Activated CD8-positive, alpha-beta T cell treated with anti-CD3 and anti-CD28 coated beads for 36 hours (primary cell): ENCODE results near the gene SMAD9. TPM values are rescaled to one million over a fixed set of nuclear protein-coding genes. Genes with fewer than 3 reads are reported as not detected.

Experiments used
- ATAC-seq: fragments of 200-7000 bp; cut with Tn5 transposase; one replicate; pipeline ENCODE4 v1.10.0; 2021; ENCODE audit warnings: mild to moderate bottlenecking, moderate library complexity
- CTCF ChIA-PET: fragments of 350-600 bp; sonication (Branson Sonifier 250); formaldehyde crosslinking; loops from one replicate; lab custom pipeline; 2021; ENCODE audit warnings: antibody characterized with exemption; lab: Charles Lee
- POLR2A ChIA-PET: fragments of 350-600 bp; sonication (Branson Sonifier 250); formaldehyde crosslinking; loops from one replicate; lab custom pipeline; 2021; ENCODE audit warnings: antibody characterized with exemption; lab: Charles Lee
- DNase-seq: peaks from one replicate; pipeline ENCODE4 v3.0.0-alpha.2; 2020
- H3K27ac Mint-ChIP-seq: one replicate; pipeline ENCODE4 v1.8.0; 2021; ENCODE audit warnings: mild to moderate bottlenecking, mixed read lengths
- H3K27me3 Mint-ChIP-seq: one replicate; pipeline ENCODE4 v1.8.0; 2021; ENCODE audit warnings: mixed read lengths
- H3K36me3 Mint-ChIP-seq: one replicate; pipeline ENCODE4 v1.8.0; 2021; ENCODE audit warnings: low read depth, mixed read lengths
- H3K4me1 Mint-ChIP-seq: one replicate; pipeline ENCODE4 v1.8.0; 2021; ENCODE audit warnings: low read depth, mixed read lengths
- H3K4me3 Mint-ChIP-seq: one replicate; pipeline ENCODE4 v1.8.0; 2021; ENCODE audit warnings: mild to moderate bottlenecking, moderate library complexity, mixed read lengths
- H3K9me3 Mint-ChIP-seq: one replicate; pipeline ENCODE4 v1.8.0; 2021; ENCODE audit warnings: mixed read lengths
- CTCF ChIP-seq: fragments of 200-600 bp; IDR thresholded peaks from one replicate; pipeline ENCODE4 v1.8.0; 2022; ENCODE audit warnings: antibody characterized with exemption, mild to moderate bottlenecking
- intact Hi-C: fragments of 100-400 bp; cut with micrococcal nuclease; formaldehyde crosslinking; loops from one replicate; pipeline ENCODE4 v1.10.0; 2022
- total RNA-seq, 2 experiments: library from RNA; stranded (reverse); gene quantifications; one replicate each; pipeline ENCODE4 v1.2.3, GENCODE V29; 2021

The SMAD9 gene
- total RNA-seq: under 1 TPM; 0.11 TPM

- POLR2A ChIA-PET: no interaction called here
- Mint-ChIP-seq H3K4me1 (peaks cover 5% of the 10 kb centered on the region), H3K9me3 (no peaks in the 10 kb centered on the region), H3K27ac (no peak within 1 kb of the TSS), H3K27me3 (peaks cover 54% of the 10 kb centered on the region), H3K36me3 (no peaks in the 10 kb centered on the region), H3K4me3 (peak within 1 kb of the TSS; percentile 57)
- DNase-seq (peak; percentile 51), ATAC-seq (peak; percentile 77)
- no peak for TF ChIP-seq CTCF
- CTCF ChIA-PET: no interaction called here
- intact Hi-C loops: no loop called here
Observed at GRCh38 chr13:36919833-36920615, at the start of gene SMAD9. Gene SMAD9, minus strand, starts transcription at chr13:36920238. Its CDS starts 40,549 bp downstream, at chr13:36879689.

GRCh38 chr13:36966404-36966803 is 46.4 kb upstream of the SMAD9 start:
- no peak for TF ChIP-seq CTCF
- H3K4me3 Mint-ChIP-seq: no peak overlapping the region
- H3K27ac Mint-ChIP-seq: no peak overlapping the region
- DNase-seq (no peak), ATAC-seq (no peak)
- H3K9me3 Mint-ChIP-seq: no peaks in the 10 kb centered on the region
- H3K27me3 Mint-ChIP-seq: no peaks in the 10 kb centered on the region
- H3K4me1 Mint-ChIP-seq: peaks cover 10% of the 10 kb centered on the region
- POLR2A ChIA-PET: no interaction called here
- intact Hi-C loops: no loop called here
- H3K36me3 Mint-ChIP-seq: peaks cover 41% of the 10 kb centered on the region
- CTCF ChIA-PET: interaction anchor here (1.4 kb wide), 1 partner anchor 14 kb away, joined by 3 read pairs; no protein-coding TSS in a partner anchor

GRCh38 chr13:36965767-36966166 is 45.7 kb upstream of the SMAD9 start:
- Mint-ChIP-seq H3K9me3 (no peaks in the 10 kb centered on the region), H3K27ac (peak overlapping the region; percentile 23), H3K4me3 (no peak overlapping the region), H3K27me3 (no peaks in the 10 kb centered on the region), H3K36me3 (peaks cover 43% of the 10 kb centered on the region), H3K4me1 (peaks cover 10% of the 10 kb centered on the region)
- TF ChIP-seq CTCF: no peak
- intact Hi-C loops: no loop called here
- DNase-seq: no peak
- ChIA-PET POLR2A (no interaction called here), CTCF (no interaction called here)
- peak; percentile 17 for ATAC-seq

GRCh38 chr13:36959456-36960116 is 39.5 kb upstream of the SMAD9 start:
- intact Hi-C loops: no loop called here

More at GRCh38 chr13:36959456-36960116, 39.5 kb upstream of the SMAD9 start:
- CTCF ChIA-PET: interaction anchor here (1.6 kb wide), 1 partner anchor 101 kb away, joined by 3 read pairs; no protein-coding TSS in a partner anchor
- Mint-ChIP-seq H3K36me3 (peaks cover 37% of the 10 kb centered on the region), H3K4me3 (no peak overlapping the region), H3K27me3 (no peaks in the 10 kb centered on the region), H3K9me3 (no peaks in the 10 kb centered on the region), H3K4me1 (no peaks in the 10 kb centered on the region), H3K27ac (no peak overlapping the region)
- POLR2A ChIA-PET: interaction anchor here (0.9 kb wide), 1 partner anchor 41 kb away, joined by 3 read pairs; the partner anchor contains the start of gene EXOSC8
- TF ChIP-seq CTCF: no peak
- ATAC-seq (no peak), DNase-seq (no peak)
